Stimulated activated CD4-positive, alpha-beta T cell treated with anti-CD3 and anti-CD28 coated beads, Interleukin-12 subunit alpha, Interleukin-12 subunit beta, amount 100 ng/mL, for 48 hours (primary cell): ENCODE measurements around the gene SWI5.

Source experiments
- DNase-seq, 3 donors: peaks; one replicate each; pipeline ENCODE4 v3.0.0-alpha.2; 2020; ENCODE audit warnings: low read depth in 2 of 3, low spot score in 1 of 3

The SWI5 gene

DNA sequence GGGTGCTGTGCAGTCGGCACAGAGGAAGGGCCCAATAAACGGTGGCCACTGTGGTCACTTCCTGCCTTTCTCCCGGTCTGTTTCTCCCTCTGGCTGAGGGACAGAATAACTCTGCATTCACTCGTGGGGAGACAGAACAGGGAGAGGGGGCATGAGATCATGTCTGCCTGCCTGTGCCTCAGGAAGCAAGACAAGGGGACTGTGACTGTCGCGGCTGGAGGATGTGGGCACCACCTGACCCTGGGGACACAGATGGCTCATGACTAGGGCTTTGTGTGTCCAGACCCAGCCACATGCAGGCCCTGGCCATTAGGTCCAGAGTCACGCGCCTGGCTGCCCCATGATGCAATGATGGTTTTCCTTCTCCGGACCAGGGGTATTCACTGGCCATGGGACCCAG lies 40.3 kb downstream of the SWI5 start:
- no peak for DNase-seq

DNA sequence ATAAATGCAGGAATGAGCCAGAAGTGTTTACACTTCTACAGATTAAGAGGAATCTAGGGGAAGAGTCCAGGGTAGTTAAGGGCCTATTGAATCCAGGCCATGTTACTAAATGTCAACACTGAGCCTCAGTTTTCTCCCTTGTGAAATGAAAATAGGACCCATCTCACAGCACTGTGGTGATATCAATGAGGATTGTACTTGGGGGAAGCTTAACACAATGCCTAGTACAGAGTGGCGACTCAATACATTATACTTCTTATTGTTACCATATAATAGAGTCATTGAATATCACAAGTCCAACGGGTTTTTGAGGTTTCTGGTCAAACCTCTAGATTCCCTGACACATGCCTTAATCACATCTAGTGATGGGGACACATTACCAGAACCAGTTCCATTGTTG lies 41.6 kb downstream of the SWI5 start:
- no peak for DNase-seq

DNA sequence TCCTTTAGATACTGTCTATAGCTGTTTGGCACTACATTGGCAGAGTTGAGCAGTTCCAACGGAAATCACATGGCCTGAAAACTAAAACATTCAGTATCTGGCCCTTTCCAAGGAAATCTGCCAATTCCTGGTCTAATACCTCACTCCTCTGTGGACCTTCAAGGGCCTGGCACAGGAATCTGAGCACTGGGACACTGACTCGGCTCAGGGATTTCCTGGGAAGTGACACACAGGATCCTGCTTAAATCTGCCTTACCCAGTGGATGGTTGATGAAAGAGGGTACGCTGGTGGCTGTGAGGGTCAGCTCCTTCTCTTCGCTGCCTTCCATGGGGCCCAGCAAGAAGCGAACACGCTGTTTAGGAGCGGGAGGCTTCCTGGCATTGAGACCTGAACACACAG lies 45.3 kb downstream of the SWI5 start:
- DNase-seq, result no peak

DNA sequence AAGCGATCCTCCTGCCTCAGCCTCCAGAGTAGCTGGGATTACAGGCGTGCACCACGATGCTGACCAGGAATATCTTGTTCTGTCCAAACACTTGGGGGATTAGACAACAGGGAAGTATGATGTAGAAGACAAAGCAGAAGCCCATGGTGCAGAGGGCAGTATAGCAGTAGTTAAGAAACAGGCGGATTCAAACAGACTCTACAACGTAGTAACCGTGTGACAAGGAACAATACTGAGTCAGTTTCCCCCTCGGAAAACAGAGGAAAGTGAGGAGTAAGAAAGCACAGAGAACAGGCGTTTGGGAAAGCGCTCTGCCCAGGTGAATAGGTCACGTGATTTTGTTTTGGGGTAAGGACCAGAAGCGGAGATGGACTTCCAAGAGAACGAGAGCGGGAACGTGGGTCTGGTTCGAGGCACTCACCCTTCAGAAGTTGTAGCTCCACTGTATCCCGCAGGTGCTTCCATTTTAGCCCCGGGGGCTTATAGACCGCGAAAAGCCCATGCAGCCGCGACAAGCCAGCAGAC lies 45.9 kb downstream of the SWI5 start:
- DNase-seq, result no peak

DNA sequence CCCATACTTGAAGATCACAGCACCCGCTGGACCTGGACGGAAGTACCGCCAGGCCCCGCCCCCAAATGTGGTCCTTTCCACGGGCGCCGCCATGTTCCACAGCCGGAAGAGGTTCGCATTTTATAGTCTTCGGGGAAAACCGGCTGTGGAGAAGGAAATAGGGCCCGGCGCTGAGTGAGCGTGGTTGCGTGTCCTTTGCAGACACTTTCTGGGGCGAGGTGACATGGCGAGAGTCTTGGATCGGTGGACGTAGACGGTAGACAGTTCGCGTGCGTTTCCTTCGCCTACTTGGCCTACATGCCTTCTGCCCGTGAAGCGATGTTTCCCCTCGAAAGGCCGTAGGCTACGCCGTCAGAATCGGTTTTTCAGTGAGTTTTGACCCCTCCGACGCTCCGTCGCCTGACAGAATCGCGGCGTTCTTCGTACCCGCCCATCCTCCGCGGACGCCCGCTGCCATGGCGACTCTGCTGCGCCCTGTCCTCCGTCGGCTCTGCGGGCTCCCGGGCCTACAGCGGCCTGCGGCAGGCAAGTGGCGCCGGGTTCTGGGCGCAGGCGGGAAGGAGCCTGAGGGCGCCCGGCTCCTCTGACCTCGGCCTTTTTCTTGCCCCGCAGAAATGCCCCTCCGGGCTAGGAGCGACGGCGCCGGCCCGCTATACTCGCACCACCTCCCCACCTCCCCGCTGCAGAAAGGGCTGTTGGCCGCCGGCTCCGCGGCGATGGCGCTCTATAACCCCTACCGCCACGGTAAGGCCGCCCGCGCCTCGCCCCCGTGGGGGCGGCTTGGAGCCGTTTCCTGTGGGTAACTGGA lies 46.5 kb downstream of the SWI5 start, which contains the start of the genes COQ4 and TRUB2:
TSS of gene COQ4 (plus strand) at position 436 of the 808 bp plus-strand sequence. CDS start at position 456, 20 bp downstream.
TSS of gene TRUB2 (minus strand) at position 44 of the 808 bp plus-strand sequence. CDS start at position 5, 39 bp downstream.
- peak; percentile 87 to 92 (median 91) for DNase-seq

DNA sequence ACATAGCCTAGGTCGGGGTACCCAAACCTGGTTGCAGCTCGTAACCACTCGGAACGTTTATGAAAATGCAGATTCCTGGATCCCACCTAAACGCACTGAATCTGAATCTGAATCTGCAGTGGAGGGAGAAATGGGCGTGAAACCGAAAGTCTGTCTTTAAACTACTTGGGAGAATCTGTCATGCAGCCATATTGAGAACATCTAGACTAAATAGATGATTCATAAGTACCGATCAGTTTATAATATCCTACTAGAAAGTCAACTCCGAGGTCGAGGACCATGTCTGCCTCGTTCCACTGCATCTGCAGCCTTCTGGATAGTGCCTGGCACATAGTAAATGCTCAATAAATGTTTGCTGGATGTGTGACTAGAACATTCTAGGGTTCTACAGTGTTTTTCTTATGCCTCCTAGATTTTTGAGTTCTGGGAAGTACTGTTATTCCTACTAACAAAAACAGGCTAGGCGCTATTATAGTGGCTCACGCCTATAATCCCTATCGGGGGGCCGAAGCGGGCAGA lies 47.2 kb downstream of the SWI5 start:
- peak in 1 of 3 donors; percentile 32 for DNase-seq

DNA sequence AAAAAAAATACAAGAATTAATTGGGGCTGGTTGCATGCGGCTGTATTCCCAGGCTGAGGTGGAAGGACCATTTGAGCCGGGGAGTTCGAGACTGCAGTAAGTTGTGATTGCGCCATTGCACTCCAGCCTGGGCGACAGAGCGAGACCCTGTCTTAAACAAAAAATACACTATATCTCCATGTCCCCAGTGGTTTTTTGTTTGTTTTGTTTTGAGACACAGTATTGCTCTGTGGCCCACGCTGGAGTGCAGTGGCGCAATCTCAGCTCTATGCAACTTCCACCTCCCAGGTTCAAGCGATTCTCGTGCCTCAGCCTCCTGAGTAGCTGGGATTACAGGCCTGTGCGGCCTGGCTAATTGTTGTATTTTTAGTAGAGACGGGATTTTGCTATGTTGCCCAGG lies 47.7 kb downstream of the SWI5 start:
- DNase-seq, result no peak

DNA sequence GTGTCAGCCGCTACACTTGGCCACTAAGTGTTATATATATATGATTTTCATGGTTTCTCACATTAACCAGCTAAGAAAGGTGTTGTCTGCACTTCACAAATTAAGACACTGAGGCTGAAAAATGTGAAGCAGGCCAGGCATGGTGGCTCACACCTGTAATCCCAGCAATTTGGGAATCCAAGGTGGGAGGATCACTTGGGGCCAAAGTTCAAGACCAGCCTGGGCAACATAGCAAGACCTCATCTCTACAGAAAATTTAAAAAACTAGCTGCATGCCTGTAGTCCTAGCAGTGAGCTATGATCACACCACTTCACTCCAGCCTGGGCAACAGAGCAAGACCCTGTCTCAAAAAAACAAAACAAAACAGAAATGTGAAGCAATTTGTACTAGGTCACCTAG lies 48.3 kb downstream of the SWI5 start:
- DNase-seq, result no peak

DNA sequence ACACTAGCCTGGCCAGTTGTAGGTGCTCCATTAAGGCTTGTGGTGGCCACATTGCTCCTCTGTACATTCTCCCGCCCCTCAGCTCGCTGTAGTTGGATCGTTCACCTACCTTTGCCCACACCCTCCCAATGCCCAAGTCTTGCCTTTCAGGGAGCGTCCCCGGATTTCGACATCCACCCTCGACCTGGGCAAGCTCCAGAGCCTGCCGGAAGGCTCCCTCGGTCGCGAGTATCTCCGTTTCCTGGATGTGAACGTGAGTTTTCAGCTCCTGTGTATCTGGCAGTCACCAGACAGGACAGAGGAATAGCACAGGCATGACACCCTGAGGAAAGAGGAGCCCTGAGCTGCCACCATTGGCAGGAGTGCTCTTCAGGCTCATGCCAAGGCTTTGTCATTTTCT lies 49.6 kb downstream of the SWI5 start:
- DNase-seq, result no peak

DNA sequence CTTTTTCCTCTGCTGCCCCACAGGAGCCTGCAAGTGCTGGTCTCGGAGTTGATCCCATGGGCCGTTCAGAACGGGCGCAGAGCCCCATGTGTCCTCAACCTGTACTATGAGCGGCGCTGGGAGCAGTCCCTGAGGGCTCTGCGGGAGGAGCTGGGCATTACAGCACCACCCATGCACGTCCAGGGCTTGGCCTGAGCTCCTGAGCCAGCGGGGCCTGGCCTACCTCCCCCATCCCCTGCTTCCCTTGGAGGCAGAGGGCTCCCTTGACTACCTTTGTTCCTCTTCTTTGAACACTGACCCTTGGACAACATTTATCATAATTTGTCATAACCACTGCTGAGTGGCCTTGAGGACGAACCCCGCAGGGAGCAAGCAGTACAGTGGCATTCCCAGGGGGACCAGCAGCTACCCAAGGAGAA lies 57.4 kb downstream of the SWI5 start:
- DNase-seq, result no peak

DNA sequence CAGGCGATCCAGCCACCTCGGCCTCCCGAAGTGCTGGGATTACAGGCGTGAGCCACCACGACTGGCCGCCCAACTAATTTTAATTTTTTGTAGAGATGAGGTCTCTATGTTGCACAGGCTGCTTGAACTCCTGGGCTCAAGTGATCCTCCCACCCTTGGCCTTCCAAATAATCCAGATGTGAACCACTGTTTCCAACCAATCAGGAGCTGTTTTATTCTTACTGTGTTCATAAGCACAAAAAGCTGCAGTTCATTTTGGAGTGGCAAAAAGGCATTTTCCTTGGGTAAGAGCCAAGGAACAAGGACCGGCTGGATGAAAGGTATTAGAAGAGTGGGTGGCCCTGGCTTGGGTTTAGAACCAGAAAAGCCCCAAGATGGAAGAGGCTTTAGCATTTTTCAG lies 59.1 kb downstream of the SWI5 start:
- DNase-seq, result no peak

DNA sequence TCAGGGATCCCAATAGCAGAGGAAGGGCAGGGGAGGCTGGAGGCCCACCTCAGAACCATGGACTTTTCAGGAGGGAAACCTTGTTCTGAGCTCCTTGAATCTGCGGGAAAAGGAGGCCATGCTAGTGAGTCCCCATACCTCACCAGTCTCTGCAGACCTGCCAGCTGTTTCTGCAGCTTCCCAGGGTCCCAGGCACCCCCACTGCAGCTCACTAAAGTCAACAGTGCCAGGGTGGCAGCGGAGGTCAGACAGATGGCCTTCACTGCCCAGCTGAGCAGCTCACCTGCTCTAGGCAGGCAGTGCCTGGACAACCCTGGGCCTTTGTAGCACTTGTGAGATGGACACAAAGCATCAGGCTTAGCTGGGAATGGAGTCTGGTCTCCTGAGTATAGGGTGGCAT lies 59.8 kb downstream of the SWI5 start:
- no peak for DNase-seq

DNA sequence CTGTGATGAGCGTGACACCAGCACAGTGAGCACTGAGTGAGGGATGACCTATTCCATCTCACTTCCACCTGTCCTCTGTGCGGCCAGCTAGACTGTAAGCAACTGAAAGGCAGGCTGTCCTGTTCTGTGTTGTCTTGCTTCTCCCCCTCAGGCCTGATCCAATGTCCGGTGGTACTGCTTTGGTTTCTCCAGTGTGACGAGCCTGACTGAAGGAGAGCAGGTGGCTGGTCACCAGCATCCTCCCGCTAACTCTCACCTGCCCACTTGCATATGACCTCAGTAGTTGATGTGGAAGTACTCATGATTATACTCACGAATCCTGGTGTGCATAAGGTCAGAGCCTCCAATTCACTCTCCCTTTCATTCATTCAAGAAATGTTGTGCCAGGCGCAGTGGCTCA lies 61.9 kb downstream of the SWI5 start:
- no peak for DNase-seq
